Endothelial cell of umbilical vein (primary cell): ENCODE data around the gene LRRC8D. TPM values are rescaled to one million over a fixed set of nuclear protein-coding genes. Genes with fewer than 3 reads are reported as not detected.

Source experiments
- BruUV-seq: library from RNA; stranded (reverse); fragments of 400-500 nt; replicated peaks from 2 replicates; lab custom pipeline; 2021; lab: Mats Ljungman, UMichigan
- CTCF ChIA-PET: fragments of 300-600, 350-600 bp; sonication (Branson Sonifier 250); formaldehyde crosslinking; loops from one replicate; lab custom pipeline; 2021; ENCODE audit warnings: antibody characterized with exemption, inconsistent platforms; lab: Charles Lee
- POLR2A ChIA-PET: fragments of 300-600, 350-600 bp; sonication (Branson Sonifier 250); formaldehyde crosslinking; loops from one replicate; lab custom pipeline; 2021; ENCODE audit warnings: antibody characterized with exemption, inconsistent platforms; lab: Charles Lee
- DNase-seq: peaks from one replicate; pipeline ENCODE4 v3.0.0-alpha.2; 2011; ENCODE audit warnings: low read depth, low spot score
- FAIRE-seq: peaks from 2 replicates; lab custom pipeline; 2011; peaks lifted over from hg19 to GRCh38; lab: Jason Lieb, UNC
- H2AFZ ChIP-seq: 2 replicates; pipeline ENCODE4 v1.6.0; 2012; ENCODE audit warnings: low read depth, low read length, control low read depth, inconsistent platforms
- H3K27ac ChIP-seq: 2 replicates; pipeline ENCODE4 v1.5.1; 2011; ENCODE audit warnings: low read depth, mild to moderate bottlenecking, control low read depth, low read length, moderate library complexity; ENCODE audit not compliant: insufficient read depth
- H3K27me3 ChIP-seq, 2 experiments: 2 replicates each; pipeline versions ENCODE4 v1.6.0 to v1.6.1; 2011; ENCODE audit warnings: low read length in 2 of 2, mixed read lengths in 1 of 2; ENCODE audit not compliant: control insufficient read depth in 2 of 2, insufficient read depth in 2 of 2
- H3K36me3 ChIP-seq, 2 experiments: 2 replicates in 1 of 2; 3 replicates in 1 of 2; pipeline ENCODE4 v1.5.1; 2011; ENCODE audit warnings: low read length in 2 of 2, mild to moderate bottlenecking in 1 of 2, moderate library complexity in 1 of 2; ENCODE audit not compliant: control insufficient read depth in 2 of 2, insufficient read depth in 2 of 2; ENCODE audit errors: extremely low read depth in 1 of 2
- H3K4me1 ChIP-seq: 3 replicates; pipeline ENCODE4 v1.5.1; 2011; ENCODE audit warnings: mild to moderate bottlenecking, low read length; ENCODE audit not compliant: control insufficient read depth, insufficient read depth; ENCODE audit errors: extremely low read depth
- H3K4me2 ChIP-seq: 2 replicates; pipeline ENCODE4 v1.6.1; 2011; ENCODE audit warnings: low read length, control low read depth, mixed read lengths; ENCODE audit not compliant: insufficient read depth
- H3K4me3 ChIP-seq, 3 experiments: fragments of 200-600 bp in 1 of 3; sonication (generic), shearing (Covaris generic) in 1 of 3; replicated peaks in 1 of 3; 2 replicates each; pipeline ENCODE4 v1.5.1; 2011 to 2016; ENCODE audit warnings: control low read depth in 3 of 3, low read length in 3 of 3, mild to moderate bottlenecking in 2 of 3, inconsistent platforms in 1 of 3, low read depth in 1 of 3, moderate library complexity in 1 of 3; ENCODE audit not compliant: insufficient read depth in 1 of 3
- H3K79me2 ChIP-seq: 2 replicates; pipeline ENCODE4 v1.6.0; 2012; ENCODE audit warnings: low read length, inconsistent platforms; ENCODE audit not compliant: control insufficient read depth, insufficient read depth
- H3K9ac ChIP-seq: replicated peaks from 2 replicates; pipeline ENCODE3; 2011; ENCODE audit warnings: low read length, control low read depth; ENCODE audit not compliant: insufficient read depth; ENCODE audit errors: extremely low read depth
- H3K9me1 ChIP-seq: replicated peaks from 3 replicates; pipeline ENCODE4 v1.6.0; 2011; ENCODE audit warnings: mild to moderate bottlenecking, low read length; ENCODE audit not compliant: control insufficient read depth, insufficient read depth; ENCODE audit errors: extremely low read depth
- H3K9me3 ChIP-seq: replicated peaks from 2 replicates; pipeline ENCODE4 v1.5.1; 2012; ENCODE audit warnings: low read length, inconsistent platforms; ENCODE audit not compliant: control insufficient read depth, insufficient read depth
- H4K20me1 ChIP-seq: replicated peaks from 2 replicates; pipeline ENCODE3; 2011; ENCODE audit warnings: mild to moderate bottlenecking, low read length; ENCODE audit not compliant: control insufficient read depth, insufficient read depth; ENCODE audit errors: extremely low read depth
- CTCF ChIP-seq, 2 donors: IDR thresholded peaks; 1 replicate in 1 of 2; 2 replicates in 1 of 2; pipeline ENCODE4 v1.5.1; 2011; ENCODE audit warnings: low read length in 2 of 2, mild to moderate bottlenecking in 2 of 2, moderate library complexity in 2 of 2, control low read depth in 1 of 2, inconsistent platforms in 1 of 2, low read depth in 1 of 2; ENCODE audit not compliant: insufficient read depth in 1 of 2; ENCODE audit errors: extremely low read depth in 1 of 2
- EZH2 ChIP-seq: IDR thresholded peaks from 2 replicates; pipeline ENCODE4 v1.6.1; 2012; ENCODE audit warnings: borderline replicate concordance, low read depth, mild to moderate bottlenecking, moderate library complexity, low read length, inconsistent platforms; ENCODE audit not compliant: severe bottlenecking
- FOS ChIP-seq: IDR thresholded peaks from 2 replicates; pipeline ENCODE4 v1.6.1; 2011; ENCODE audit warnings: mild to moderate bottlenecking, low read length, moderate library complexity, borderline replicate concordance; ENCODE audit not compliant: insufficient read depth
- GATA2 ChIP-seq: IDR thresholded peaks from 2 replicates; pipeline ENCODE4 v1.7.0; 2011; ENCODE audit warnings: low read depth, mild to moderate bottlenecking, moderate library complexity, mixed read lengths, low read length; ENCODE audit not compliant: insufficient read length, insufficient read depth
- MYC ChIP-seq: IDR thresholded peaks from one replicate; pipeline ENCODE4 v1.6.1; 2011; ENCODE audit warnings: mild to moderate bottlenecking, low read depth, low read length
- POLR2AphosphoS5 ChIP-seq: IDR thresholded peaks from 2 replicates; pipeline ENCODE4 v1.6.1; 2012; ENCODE audit warnings: low read depth, mild to moderate bottlenecking, control low read depth, low read length, moderate library complexity; ENCODE audit not compliant: insufficient read depth
- dilution Hi-C: fragments of 300-500 bp; cut with MboI; formaldehyde crosslinking; loops from one replicate; pipeline ENCODE4 v1.15.0; 2019; ENCODE audit warnings: low sequenced_read_pairs; ENCODE audit not compliant: extremely low pct_ligation_motif_present
- intact Hi-C: fragments of 100-400 bp; cut with micrococcal nuclease; formaldehyde crosslinking; loops from one replicate; pipeline ENCODE4 v1.10.0; 2022
- polyA plus RNA-seq, 4 experiments: library from polyadenylated mRNA; depleted of rRNA in 3 of 4; stranded (reverse) in 3 of 4; unstranded in 1 of 4; fragments of >200 nt; gene quantifications; 2 replicates each; pipeline versions ENCODE4 v1.2.1 to v1.2.3, GENCODE V29; 2011 to 2012; ENCODE audit warnings: missing spikeins in 1 of 4
- total RNA-seq: library from RNA; stranded (reverse); gene quantifications from 2 replicates; pipeline ENCODE4 v1.2.3, GENCODE V29; 2021

Gene LRRC8D
- total and polyA plus RNA-seq, 2 donors (not counting 3 experiments of a cell fraction or from before 2014, with no cell fraction given), result 31.9 to 37.7 TPM

GRCh38 chr1:89865498-89866382 lies 44.9 kb downstream of the LRRC8D start:
- H2AFZ ChIP-seq, result no peak overlapping the region
- H3K4me2 ChIP-seq, result peak overlapping the region; percentile 38
- H3K79me2 ChIP-seq, result peaks cover 26% of the 10 kb centered on the region
- no peaks in the 10 kb centered on the region for H3K9me3 ChIP-seq
- H3K27ac ChIP-seq, result peak overlapping the region; percentile 34
- no peaks in the 10 kb centered on the region for H3K27me3 ChIP-seq
- no peaks in the 10 kb centered on the region for H3K36me3 ChIP-seq
- peak; percentile 79 for FAIRE-seq
- ChIA-PET CTCF (interaction anchor here (1.0 kb wide), 1 partner anchor 15 kb away, joined by 3 read pairs; no protein-coding TSS in a partner anchor), POLR2A (no interaction called here)
- BruUV-seq, result no TSS peak
- no peak overlapping the region for H3K4me3 ChIP-seq
- dilution Hi-C loops, result no loop called here
- H3K9me1 ChIP-seq, result no peaks in the 10 kb centered on the region
- peaks cover 21% of the 10 kb centered on the region for H3K4me1 ChIP-seq
- H4K20me1 ChIP-seq, result no peaks in the 10 kb centered on the region
- intact Hi-C loops, result loop anchor here (2.0 kb wide), 1 partner anchor 19 kb away; no protein-coding TSS in a partner anchor
- peak overlapping the region; percentile 19 for H3K9ac ChIP-seq
- DNase-seq, result peak; percentile 78
- TF ChIP-seq POLR2AphosphoS5, result no peak
- TF ChIP-seq EZH2, result no peak
- TF ChIP-seq FOS, result peak; percentile 51
- no peak for TF ChIP-seq CTCF (IDR thresholded peaks at IDR 0.05; ENCODE audit: extremely low read depth in 1 of 2, insufficient read depth in 1 of 2, low read depth in 1 of 2, low read length in 2 of 2)
- TF ChIP-seq MYC, result no peak
- TF ChIP-seq GATA2, result peak; percentile 68
